HepG2 (cell line): Measurements from ENCODE around the gene PSORS1C2. TPM values are rescaled to one million over a fixed set of nuclear protein-coding genes. Genes with fewer than 3 reads are reported as not detected.
"Not testable (repeated sequence)": the region's sequence is repeated elsewhere in the genome, so short reads cannot be mapped to it uniquely, and the experiment has no call there.

Experiments used
- ATAC-seq: fragments of 200-7000 bp; cut with Tn5 transposase; 3 replicates; pipeline ENCODE4 v1.9.1; 2020; ENCODE audit warnings: mild to moderate bottlenecking, moderate library complexity
- BruUV-seq: library from RNA; stranded (reverse); fragments of 400-500 nt; replicated peaks from 2 replicates; lab custom pipeline; 2021; lab: Mats Ljungman, UMichigan
- CTCF ChIA-PET: fragments of 300-600 bp; formaldehyde crosslinking; extraction: SDS; loops from one replicate; lab custom pipeline; 2021; ENCODE audit warnings: low total read pairs, inconsistent platforms, low intra/inter-chr PET ratio; lab: Yijun Ruan, JAX
- POLR2A ChIA-PET: fragments of 350-600 bp; sonication (Branson Sonifier 250); formaldehyde crosslinking; loops from one replicate; lab custom pipeline; 2020; ENCODE audit warnings: antibody characterized with exemption, inconsistent platforms; lab: Yijun Ruan, JAX
- DNase-seq: peaks from one replicate; pipeline ENCODE4 v3.0.0-alpha.2; 2015; ENCODE audit warnings: low spot score
- FAIRE-seq: peaks from 3 replicates; lab custom pipeline; 2011; peaks lifted over from hg19 to GRCh38; lab: Jason Lieb, UNC
- H2AFZ ChIP-seq: one replicate; pipeline ENCODE4 v1.6.1; 2011; ENCODE audit warnings: low read length, inconsistent platforms
- H3K27ac ChIP-seq: fragments of 300-600 bp; 3 replicates; pipeline ENCODE4 v1.8.0; 2011; ENCODE audit warnings: mixed run types, mild to moderate bottlenecking, mixed read lengths, low read length, inconsistent platforms; ENCODE audit not compliant: insufficient read depth; ENCODE audit errors: extremely low read length
- H3K27me3 ChIP-seq, 2 experiments: fragments of 200-600 bp in 1 of 2; 2 replicates in 1 of 2; 3 replicates in 1 of 2; pipeline versions ENCODE4 v1.6.0 to v1.8.0; 2011; ENCODE audit warnings: low read length in 2 of 2, mild to moderate bottlenecking in 2 of 2, moderate library complexity in 2 of 2, inconsistent platforms in 1 of 2; ENCODE audit not compliant: insufficient read depth in 2 of 2, control insufficient read depth in 1 of 2
- H3K36me3 ChIP-seq, 2 experiments: fragments of 200-600 bp in 1 of 2; replicated peaks in 1 of 2; 2 replicates in 1 of 2; 3 replicates in 1 of 2; pipeline versions ENCODE4 v1.5.1 to v1.8.0; 2011; ENCODE audit warnings: low read length in 2 of 2, inconsistent platforms in 1 of 2; ENCODE audit not compliant: insufficient read depth in 2 of 2, control insufficient read depth in 1 of 2
- H3K4me1 ChIP-seq: 2 replicates; pipeline ENCODE4 v1.5.1; 2012; ENCODE audit warnings: low read length, inconsistent platforms; ENCODE audit not compliant: insufficient read depth
- H3K4me2 ChIP-seq: 2 replicates; pipeline ENCODE4 v1.6.0; 2011; ENCODE audit warnings: low read depth, low read length, inconsistent platforms
- H3K4me3 ChIP-seq, 3 experiments: fragments of 200-600 bp in 1 of 3; sonication (generic), shearing (Covaris generic) in 1 of 3; replicated peaks in 1 of 3; 2 replicates each; pipeline ENCODE4 v1.5.1; 2011 to 2016; ENCODE audit warnings: low read length in 3 of 3, inconsistent platforms in 2 of 3, low read depth in 2 of 3, mild to moderate bottlenecking in 2 of 3, control low read depth in 1 of 3, mixed read lengths in 1 of 3; ENCODE audit not compliant: insufficient read depth in 1 of 3
- H3K79me2 ChIP-seq: one replicate; pipeline ENCODE4 v1.6.1; 2011; ENCODE audit warnings: low read length, inconsistent platforms; ENCODE audit not compliant: insufficient read depth
- H3K9ac ChIP-seq: 2 replicates; pipeline ENCODE4 v1.6.0; 2011; ENCODE audit warnings: mild to moderate bottlenecking, low read depth, low read length, inconsistent platforms; ENCODE audit not compliant: insufficient read depth
- H3K9me3 ChIP-seq: 2 replicates; pipeline ENCODE4 v1.5.1; 2012; ENCODE audit warnings: mild to moderate bottlenecking, low read length
- H4K20me1 ChIP-seq: 2 replicates; pipeline ENCODE4 v1.6.0; 2011; ENCODE audit warnings: inconsistent platforms, mild to moderate bottlenecking, low read length, moderate library complexity; ENCODE audit not compliant: insufficient read depth
- FOXC1 ChIP-seq: sonication (generic); formaldehyde crosslinking; IDR thresholded peaks from 2 replicates; pipeline ENCODE4 v1.8.0; 2022; ENCODE audit warnings: mild to moderate bottlenecking, missing genetic modification reagents, borderline replicate concordance
- ZNF891 ChIP-seq: sonication (generic); formaldehyde crosslinking; IDR thresholded peaks from 2 replicates; pipeline ENCODE4 v1.5.0; 2020; ENCODE audit warnings: mild to moderate bottlenecking, missing genetic modification reagents
- WGBS: methylation state at CpG from one replicate; pipeline ENCODE4 v1.1.6; 2017; ENCODE audit warnings: low lambda C conversion rate; 5-methylcytosine and 5-hydroxymethylcytosine counted together
- in situ Hi-C: cut with HindIII; loops from 2 replicates; pipeline ENCODE4 v1.10.0; 2017; ENCODE audit warnings: low pct_unique_long_range_greater_than_20kb; ENCODE audit not compliant: extremely low pct_ligation_motif_present
- intact Hi-C: fragments of 100-400 bp; cut with micrococcal nuclease; formaldehyde crosslinking; loops from one replicate; pipeline ENCODE4 v1.10.0; 2022; ENCODE audit not compliant: unreplicated experiment
- polyA plus RNA-seq, 8 experiments: library from polyadenylated mRNA; depleted of rRNA in 3 of 8; stranded (reverse) in 7 of 8; unstranded in 1 of 8; fragments of >200 nt; fragmentation: Illumina TruSeq in 4 of 8; extraction: Trizol in 4 of 8; gene quantifications; 2 replicates each; pipeline versions ENCODE4 v1.2.1 to v1.2.3, GENCODE V29; 2011 to 2016; ENCODE audit warnings: low read depth in 4 of 8, missing spikeins in 1 of 8, mixed read lengths in 1 of 8; ENCODE audit not compliant: insufficient read depth in 1 of 8
- total RNA-seq, 5 experiments: library from RNA; depleted of rRNA; stranded (reverse); fragments of >200 nt; fragmentation: Illumina TruSeq; extraction: Trizol; gene quantifications; 2 replicates each; pipeline ENCODE4 v1.2.3, GENCODE V29; 2016; ENCODE audit warnings: low read depth in 1 of 5
- TF ChIP-seq, protein P1 (sequence below): sonication (generic); formaldehyde crosslinking; conservative IDR thresholded peaks from 2 replicates; pipeline ENCODE4 v1.8.0; 2022; ENCODE audit warnings: mild to moderate bottlenecking, moderate library complexity, missing genetic modification reagents
- TF ChIP-seq, protein P2 (sequence below): sonication (generic); formaldehyde crosslinking; IDR thresholded peaks from 2 replicates; pipeline ENCODE4 v1.4.0; 2020; ENCODE audit warnings: missing genetic modification reagents, mild to moderate bottlenecking, borderline replicate concordance

PSORS1C2 gene
- total and polyA plus RNA-seq, 2 of the 13 experiments (the other 11 are each of a cell fraction or from before 2014, with no cell fraction given) = not detected

DNA sequence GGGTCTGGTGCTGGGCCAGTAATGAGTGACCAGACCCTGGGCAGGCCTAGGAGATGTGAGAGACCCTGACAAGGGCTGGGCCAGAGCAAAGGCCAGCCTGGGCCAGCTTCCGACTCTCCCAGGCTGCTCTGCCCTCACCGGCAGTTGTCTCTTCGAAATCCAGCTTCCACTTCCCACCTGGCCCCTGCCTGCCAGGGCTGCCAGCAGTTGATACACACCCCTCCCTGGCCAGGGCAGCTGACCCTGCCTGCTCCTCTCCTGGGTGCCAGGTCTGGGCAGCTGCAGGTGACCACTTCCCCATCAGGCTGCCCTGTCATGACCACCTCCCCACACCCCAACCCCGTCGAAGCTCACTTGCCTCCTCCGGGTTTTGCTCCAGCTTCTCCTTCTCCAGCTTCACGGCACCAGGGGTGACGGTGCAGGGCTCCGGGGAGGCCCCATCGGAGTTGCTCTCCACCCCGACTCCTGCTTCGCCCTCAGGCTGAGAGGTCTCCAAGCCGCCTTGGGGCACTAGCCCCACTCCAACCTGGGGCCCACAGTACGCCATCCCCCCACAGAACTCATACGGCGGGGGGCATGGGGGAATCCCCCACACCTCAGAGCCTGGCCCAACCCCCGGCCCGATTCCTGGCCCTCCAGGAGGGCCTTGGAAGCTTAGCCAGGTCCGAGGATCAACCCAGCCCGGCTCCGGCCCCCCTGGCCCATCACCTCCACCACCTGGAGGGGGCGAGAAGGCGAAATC, 31.2 kb upstream of the PSORS1C2 start:
- H4K20me1 ChIP-seq, H2AFZ ChIP-seq, H3K27ac ChIP-seq, H3K4me3 ChIP-seq, intact Hi-C loops, BruUV-seq, H3K9ac ChIP-seq, DNase-seq, H3K79me2 ChIP-seq, H3K4me1 ChIP-seq, H3K9me3 ChIP-seq, CTCF ChIA-PET, H3K27me3 ChIP-seq, POLR2A ChIA-PET, in situ Hi-C loops, FAIRE-seq, H3K4me2 ChIP-seq: not testable (repeated sequence)
- WGBS = 97% methylated on average over 16 of the region's 23 CpGs
- TF ChIP-seq ZNF891 = 0 out of 2 replicates have a peak, but pooled peaks have one; percentile 34
- ATAC-seq = peak; percentile 10; the same call in 1 of the 3 replicates
- peaks cover 8 to 20% of the 10 kb centered on the region in 2 experiments; a peak in 4 of 5 replicates for H3K36me3 ChIP-seq

DNA sequence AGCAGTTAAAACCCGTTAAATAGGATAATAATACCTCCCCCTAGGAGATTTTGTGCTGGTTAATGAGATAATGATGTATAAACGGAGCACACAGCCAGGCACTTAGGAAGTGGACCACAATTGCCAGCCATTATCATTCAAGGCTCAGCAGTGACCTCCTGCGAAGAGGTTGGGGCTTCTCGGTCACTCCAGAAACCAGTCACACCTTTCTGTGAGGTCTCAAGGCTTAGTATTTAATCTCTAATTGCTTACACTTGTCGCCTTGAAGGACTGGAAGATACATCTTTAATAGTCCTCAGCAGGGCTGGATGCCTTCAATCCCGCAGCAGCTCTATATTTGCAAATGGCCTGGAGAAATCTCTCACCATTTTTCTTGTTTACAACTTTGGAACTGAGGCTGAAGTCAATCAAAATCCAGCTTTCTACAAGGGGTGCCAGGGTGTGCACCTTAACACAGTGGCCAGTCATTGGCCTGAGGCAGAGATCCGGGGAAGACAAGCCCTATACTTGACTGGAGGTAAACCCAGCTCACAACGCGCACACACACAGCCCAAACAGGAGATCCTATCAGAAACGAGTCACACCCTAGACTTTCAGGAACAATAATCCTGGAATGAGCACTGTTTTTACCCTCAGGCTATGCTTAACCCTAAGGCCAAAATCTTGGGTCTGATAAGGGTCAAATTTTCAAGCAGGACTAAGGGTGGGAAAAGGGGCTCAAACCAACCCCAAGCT, 30.4 kb upstream of the PSORS1C2 start:
- Histone ChIP-seq H3K4me2 (no peak overlapping the region), H3K4me1 (no peaks in the 10 kb centered on the region), H3K9me3 (no peaks in the 10 kb centered on the region), H3K4me3 (no peak overlapping the region), H3K79me2 (no peaks in the 10 kb centered on the region), H3K9ac (no peak overlapping the region), H3K27ac (no peak overlapping the region), H2AFZ (no peak overlapping the region), H3K36me3 (peaks cover 6 to 15% of the 10 kb centered on the region in 2 experiments; a peak in 3 of 5 replicates), H3K27me3 (no peaks in the 10 kb centered on the region), H4K20me1 (no peaks in the 10 kb centered on the region; the same call in 1 of the 2 replicates)
- intact Hi-C loops (no loop called here), in situ Hi-C loops (no loop called here)
- 79% methylated on average over 10 of the region's 10 CpGs for WGBS
- peak; percentile 28 for FAIRE-seq
- POLR2A ChIA-PET = no interaction called here
- no TSS peak for BruUV-seq
- no peak for ATAC-seq
- TF ChIP-seq, protein P1, sequence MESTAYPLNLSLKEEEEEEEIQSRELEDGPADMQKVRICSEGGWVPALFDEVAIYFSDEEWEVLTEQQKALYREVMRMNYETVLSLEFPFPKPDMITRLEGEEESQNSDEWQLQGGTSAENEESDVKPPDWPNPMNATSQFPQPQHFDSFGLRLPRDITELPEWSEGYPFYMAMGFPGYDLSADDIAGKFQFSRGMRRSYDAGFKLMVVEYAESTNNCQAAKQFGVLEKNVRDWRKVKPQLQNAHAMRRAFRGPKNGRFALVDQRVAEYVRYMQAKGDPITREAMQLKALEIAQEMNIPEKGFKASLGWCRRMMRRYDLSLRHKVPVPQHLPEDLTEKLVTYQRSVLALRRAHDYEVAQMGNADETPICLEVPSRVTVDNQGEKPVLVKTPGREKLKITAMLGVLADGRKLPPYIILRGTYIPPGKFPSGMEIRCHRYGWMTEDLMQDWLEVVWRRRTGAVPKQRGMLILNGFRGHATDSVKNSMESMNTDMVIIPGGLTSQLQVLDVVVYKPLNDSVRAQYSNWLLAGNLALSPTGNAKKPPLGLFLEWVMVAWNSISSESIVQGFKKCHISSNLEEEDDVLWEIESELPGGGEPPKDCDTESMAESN = no peak
- no peak for TF ChIP-seq FOXC1 (CRISPR knock-in tag)
- TF ChIP-seq, protein P2, sequence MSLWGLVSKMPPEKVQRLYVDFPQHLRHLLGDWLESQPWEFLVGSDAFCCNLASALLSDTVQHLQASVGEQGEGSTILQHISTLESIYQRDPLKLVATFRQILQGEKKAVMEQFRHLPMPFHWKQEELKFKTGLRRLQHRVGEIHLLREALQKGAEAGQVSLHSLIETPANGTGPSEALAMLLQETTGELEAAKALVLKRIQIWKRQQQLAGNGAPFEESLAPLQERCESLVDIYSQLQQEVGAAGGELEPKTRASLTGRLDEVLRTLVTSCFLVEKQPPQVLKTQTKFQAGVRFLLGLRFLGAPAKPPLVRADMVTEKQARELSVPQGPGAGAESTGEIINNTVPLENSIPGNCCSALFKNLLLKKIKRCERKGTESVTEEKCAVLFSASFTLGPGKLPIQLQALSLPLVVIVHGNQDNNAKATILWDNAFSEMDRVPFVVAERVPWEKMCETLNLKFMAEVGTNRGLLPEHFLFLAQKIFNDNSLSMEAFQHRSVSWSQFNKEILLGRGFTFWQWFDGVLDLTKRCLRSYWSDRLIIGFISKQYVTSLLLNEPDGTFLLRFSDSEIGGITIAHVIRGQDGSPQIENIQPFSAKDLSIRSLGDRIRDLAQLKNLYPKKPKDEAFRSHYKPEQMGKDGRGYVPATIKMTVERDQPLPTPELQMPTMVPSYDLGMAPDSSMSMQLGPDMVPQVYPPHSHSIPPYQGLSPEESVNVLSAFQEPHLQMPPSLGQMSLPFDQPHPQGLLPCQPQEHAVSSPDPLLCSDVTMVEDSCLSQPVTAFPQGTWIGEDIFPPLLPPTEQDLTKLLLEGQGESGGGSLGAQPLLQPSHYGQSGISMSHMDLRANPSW = no peak
- CTCF ChIA-PET = no interaction called here
- no peak for DNase-seq
